K562 (cell line): Measurements from ENCODE around the gene ASB14. TPM values are rescaled to one million over a fixed set of nuclear protein-coding genes. Genes with fewer than 3 reads are reported as not detected.

ENCODE experiments used
- ATAC-seq: fragments of 200-7000 bp; cut with Tn5 transposase; 3 replicates; pipeline ENCODE4 v1.9.1; 2020; ENCODE audit warnings: moderate library complexity
- BruUV-seq: library from RNA; stranded (reverse); fragments of 400-500 nt; replicated peaks from 2 replicates; lab custom pipeline; 2021; lab: Mats Ljungman, UMichigan
- CTCF ChIA-PET: fragments of 300-600 bp; formaldehyde crosslinking; extraction: SDS; loops from one replicate; lab custom pipeline; 2021; ENCODE audit warnings: low intra/inter-chr PET ratio; lab: Yijun Ruan, JAX
- POLR2A ChIA-PET: fragments of 300-600, 350-650 bp; sonication (Branson Sonifier 250); formaldehyde crosslinking; extraction: SDS; loops from one replicate; lab custom pipeline; 2021; ENCODE audit warnings: antibody characterized with exemption, inconsistent platforms; lab: Yijun Ruan, JAX
- DNase-seq, 4 experiments: peaks; one replicate each; pipeline versions ENCODE4 v3.0.0 to v3.0.0-alpha.2; 2011 to 2018; ENCODE audit warnings: low spot score in 3 of 4, mixed read lengths in 3 of 4; ENCODE audit errors: extremely low read depth in 1 of 4
- FAIRE-seq: peaks from 2 replicates; lab custom pipeline; 2011; peaks lifted over from hg19 to GRCh38; lab: Jason Lieb, UNC
- H2AFZ ChIP-seq: 2 replicates; pipeline ENCODE4 v1.6.0; 2011; ENCODE audit warnings: low read depth, low read length, control low read depth, inconsistent platforms
- H3K27ac ChIP-seq: fragments of 200-600 bp; 3 replicates; pipeline ENCODE4 v1.8.0; 2011; ENCODE audit warnings: low read depth, mild to moderate bottlenecking, control low read depth, inconsistent platforms, low read length, moderate library complexity, mixed read lengths; ENCODE audit errors: extremely low read depth
- H3K27me3 ChIP-seq, 2 experiments: fragments of 300-600 bp in 1 of 2; 2 replicates in 1 of 2; 3 replicates in 1 of 2; pipeline versions ENCODE4 v1.6.0 to v1.8.0; 2011; ENCODE audit warnings: inconsistent platforms in 2 of 2, low read length in 2 of 2, mild to moderate bottlenecking in 1 of 2, mixed read lengths in 1 of 2, moderate library complexity in 1 of 2; ENCODE audit not compliant: control insufficient read depth in 2 of 2, insufficient read depth in 2 of 2
- H3K36me3 ChIP-seq: fragments of 300-600 bp; 3 replicates; pipeline ENCODE4 v1.8.0; 2011; ENCODE audit warnings: mild to moderate bottlenecking, low read length, inconsistent platforms; ENCODE audit not compliant: control insufficient read depth, insufficient read depth
- H3K4me1 ChIP-seq, 2 experiments: fragments of 200-600 bp in 1 of 2; replicated peaks in 1 of 2; 2 replicates in 1 of 2; 3 replicates in 1 of 2; pipeline versions ENCODE4 v1.5.1 to v1.8.0; 2011; ENCODE audit warnings: inconsistent platforms in 2 of 2, low read length in 2 of 2, mild to moderate bottlenecking in 1 of 2, mixed read lengths in 1 of 2, moderate library complexity in 1 of 2; ENCODE audit not compliant: control insufficient read depth in 2 of 2, insufficient read depth in 2 of 2
- H3K4me2 ChIP-seq: 2 replicates; pipeline ENCODE4 v1.6.1; 2011; ENCODE audit warnings: low read length, control low read depth, inconsistent platforms, mixed read lengths; ENCODE audit not compliant: insufficient read depth
- H3K4me3 ChIP-seq: fragments of 200-600 bp; sonication (generic), shearing (Covaris generic); 2 replicates; pipeline ENCODE4 v1.5.1; 2016; ENCODE audit warnings: control low read depth, inconsistent platforms
- H3K79me2 ChIP-seq: fragments of 200-600 bp; 3 replicates; pipeline ENCODE4 v1.8.0; 2011; ENCODE audit warnings: low read length, inconsistent platforms; ENCODE audit not compliant: control insufficient read depth, insufficient read depth
- H3K9ac ChIP-seq, 2 experiments: 2 replicates each; pipeline versions ENCODE4 v1.6.0 to v1.6.1; 2011; ENCODE audit warnings: low read depth in 2 of 2, low read length in 2 of 2, control low read depth in 1 of 2, inconsistent platforms in 1 of 2, mild to moderate bottlenecking in 1 of 2, mixed read lengths in 1 of 2; ENCODE audit not compliant: insufficient read depth in 1 of 2
- H3K9me1 ChIP-seq: one replicate; pipeline ENCODE4 v1.6.0; 2011; ENCODE audit warnings: inconsistent platforms, mild to moderate bottlenecking, low read length, moderate library complexity; ENCODE audit not compliant: control insufficient read depth, insufficient read depth
- H3K9me3 ChIP-seq: replicated peaks from 2 replicates; pipeline ENCODE4 v1.5.1; 2011; ENCODE audit warnings: low read depth, low read length, inconsistent platforms; ENCODE audit not compliant: control insufficient read depth, insufficient read depth
- H4K20me1 ChIP-seq: replicated peaks from 2 replicates; pipeline ENCODE4 v1.6.1; 2011; ENCODE audit warnings: low read length, inconsistent platforms, mixed read lengths; ENCODE audit not compliant: control insufficient read depth, insufficient read depth
- CXXC5 ChIP-seq: fragments of 250-450 bp; sonication (Bioruptor Pico); IDR thresholded peaks from 2 replicates; pipeline ENCODE4 v1.8.0; 2022; ENCODE audit warnings: inconsistent platforms, mild to moderate bottlenecking, moderate library complexity
- EP400 ChIP-seq: fragments of 450-650 bp; IDR thresholded peaks from 2 replicates; pipeline ENCODE4 v1.6.1; 2017; ENCODE audit warnings: antibody characterized with exemption, mild to moderate bottlenecking, moderate library complexity
- SAFB ChIP-seq: fragments of 200-400 bp; formaldehyde crosslinking; IDR thresholded peaks from 2 replicates; pipeline ENCODE4 v1.6.1; 2017; ENCODE audit warnings: low read depth, low read length, borderline replicate concordance
- SMARCA5 ChIP-seq: fragments of 450-650 bp; IDR thresholded peaks from 2 replicates; pipeline ENCODE4 v1.6.1; 2016
- ZNF282 ChIP-seq: sonication (generic); formaldehyde crosslinking; IDR thresholded peaks from 2 replicates; pipeline ENCODE4 v1.8.1; 2023; ENCODE audit warnings: missing genetic modification reagents
- ZNF436 ChIP-seq: fragments of 250-450, 450-650 bp; sonication (Bioruptor Pico); formaldehyde crosslinking; IDR thresholded peaks from 2 replicates; pipeline ENCODE4 v1.7.0; 2020; ENCODE audit warnings: mild to moderate bottlenecking
- ZNF668 ChIP-seq: fragments of 250-450 bp; sonication (Bioruptor Pico); IDR thresholded peaks from 2 replicates; pipeline ENCODE4 v1.8.0; 2022; ENCODE audit warnings: mild to moderate bottlenecking, inconsistent platforms
- WGBS: fragments of 100-300 bp; shearing (Covaris generic); methylation state at CpG from one replicate; pipeline ENCODE4 v1.1.6; 2016; ENCODE audit warnings: low coverage, mixed read lengths; ENCODE audit not compliant: insufficient coverage; ENCODE audit errors: missing lambda C conversion rate; 5-methylcytosine and 5-hydroxymethylcytosine counted together
- in situ Hi-C: fragments of 300-500 bp; cut with MboI; formaldehyde crosslinking; loops from 4 replicates; pipeline ENCODE4 v1.15.0; 2018; ENCODE audit warnings: inconsistent platforms, mixed read lengths
- intact Hi-C: fragments of 100-400 bp; cut with micrococcal nuclease; formaldehyde crosslinking; loops from 2 replicates; pipeline ENCODE4 v1.14.2; 2022
- polyA plus RNA-seq, 8 experiments: library from polyadenylated mRNA; depleted of rRNA in 4 of 8; stranded (reverse) in 5 of 8; unstranded in 3 of 8; fragments of >200 nt; fragmentation: Nextera tagmentation in 2 of 8; fragmentation: Illumina TruSeq in 1 of 8; extraction: Ambion mirVana in 2 of 8; extraction: Trizol in 1 of 8; gene quantifications; 2 replicates each; pipeline versions ENCODE4 v1.2.1 to v1.2.3, GENCODE V29; 2011 to 2014; ENCODE audit warnings: inconsistent platforms in 1 of 8, missing spikeins in 1 of 8
- total RNA-seq, 7 experiments: library from RNA; depleted of rRNA in 6 of 7; stranded (reverse); fragments of >200 nt in 6 of 7; fragmentation: Illumina TruSeq in 2 of 7; extraction: Trizol in 2 of 7; gene quantifications; 2 replicates each; pipeline versions ENCODE4 v1.2.1 to v1.2.3, GENCODE V29; 2011 to 2021; ENCODE audit warnings: low replicate concordance in 1 of 7
- TF ChIP-seq, protein P1 (sequence below): fragments of 250-450 bp; sonication (Bioruptor Pico); IDR thresholded peaks from 2 replicates; pipeline ENCODE4 v1.4.0; 2020; ENCODE audit warnings: mild to moderate bottlenecking, moderate library complexity, borderline replicate concordance

ASB14 gene
- total and polyA plus RNA-seq, 9 of the 15 experiments (the other 6 are each of a cell fraction or from before 2014, with no cell fraction given) = 0.01 to 0.07 TPM; not detected in 7

- no peak for ATAC-seq
- intact Hi-C loops = no loop called here
Observed at GRCh38 chr3:57233799-57234198, 58.7 kb downstream of the ASB14 start.

More at GRCh38 chr3:57233799-57234198, 58.7 kb downstream of the ASB14 start:
- no peak overlapping the region for H2AFZ ChIP-seq
- H3K9me3 ChIP-seq = no peaks in the 10 kb centered on the region; the same call in 1 of the 2 replicates
- no peaks in the 10 kb centered on the region for H3K27me3 ChIP-seq
- DNase-seq (no peak), FAIRE-seq (no peak)
- WGBS = 45% methylated on average over 2 of the region's 2 CpGs
- H3K27ac ChIP-seq = no peak overlapping the region
- in situ Hi-C loops = no loop called here
- ChIA-PET POLR2A (interaction anchor here (1.5 kb wide), 1 partner anchor 37 kb away, joined by 3 read pairs; no protein-coding TSS in a partner anchor), CTCF (no interaction called here)
- TF ChIP-seq ZNF282 (CRISPR knock-in tag) (no peak), EP400 (no peak), SMARCA5 (no peak), ZNF436 (CRISPR knock-in tag) (no peak), CXXC5 (CRISPR knock-in tag) (no peak), ZNF668 (CRISPR knock-in tag) (no peak), SAFB (no peak)
- TF ChIP-seq, protein P1, sequence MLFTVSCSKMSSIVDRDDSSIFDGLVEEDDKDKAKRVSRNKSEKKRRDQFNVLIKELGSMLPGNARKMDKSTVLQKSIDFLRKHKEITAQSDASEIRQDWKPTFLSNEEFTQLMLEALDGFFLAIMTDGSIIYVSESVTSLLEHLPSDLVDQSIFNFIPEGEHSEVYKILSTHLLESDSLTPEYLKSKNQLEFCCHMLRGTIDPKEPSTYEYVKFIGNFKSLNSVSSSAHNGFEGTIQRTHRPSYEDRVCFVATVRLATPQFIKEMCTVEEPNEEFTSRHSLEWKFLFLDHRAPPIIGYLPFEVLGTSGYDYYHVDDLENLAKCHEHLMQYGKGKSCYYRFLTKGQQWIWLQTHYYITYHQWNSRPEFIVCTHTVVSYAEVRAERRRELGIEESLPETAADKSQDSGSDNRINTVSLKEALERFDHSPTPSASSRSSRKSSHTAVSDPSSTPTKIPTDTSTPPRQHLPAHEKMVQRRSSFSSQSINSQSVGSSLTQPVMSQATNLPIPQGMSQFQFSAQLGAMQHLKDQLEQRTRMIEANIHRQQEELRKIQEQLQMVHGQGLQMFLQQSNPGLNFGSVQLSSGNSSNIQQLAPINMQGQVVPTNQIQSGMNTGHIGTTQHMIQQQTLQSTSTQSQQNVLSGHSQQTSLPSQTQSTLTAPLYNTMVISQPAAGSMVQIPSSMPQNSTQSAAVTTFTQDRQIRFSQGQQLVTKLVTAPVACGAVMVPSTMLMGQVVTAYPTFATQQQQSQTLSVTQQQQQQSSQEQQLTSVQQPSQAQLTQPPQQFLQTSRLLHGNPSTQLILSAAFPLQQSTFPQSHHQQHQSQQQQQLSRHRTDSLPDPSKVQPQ (CRISPR knock-in tag) = no peak
- peaks cover 4% of the 10 kb centered on the region; the same call in 2 of the 3 replicates for H3K79me2 ChIP-seq
- no TSS peak for BruUV-seq
- peaks cover 7% of the 10 kb centered on the region; the same call in 1 of the 2 replicates for H4K20me1 ChIP-seq
- no peak overlapping the region for H3K4me2 ChIP-seq
- peaks cover 5 to 7% of the 10 kb centered on the region in 2 experiments; a peak in 3 of 5 replicates for H3K4me1 ChIP-seq
- no peak overlapping the region for H3K9ac ChIP-seq
- no peak overlapping the region for H3K4me3 ChIP-seq
- no peaks in the 10 kb centered on the region for H3K9me1 ChIP-seq
- peaks cover 5% of the 10 kb centered on the region; the same call in 2 of the 3 replicates for H3K36me3 ChIP-seq
